ENCODE measurements around the gene H2AZ2.

The H2AZ2 gene

DNA sequence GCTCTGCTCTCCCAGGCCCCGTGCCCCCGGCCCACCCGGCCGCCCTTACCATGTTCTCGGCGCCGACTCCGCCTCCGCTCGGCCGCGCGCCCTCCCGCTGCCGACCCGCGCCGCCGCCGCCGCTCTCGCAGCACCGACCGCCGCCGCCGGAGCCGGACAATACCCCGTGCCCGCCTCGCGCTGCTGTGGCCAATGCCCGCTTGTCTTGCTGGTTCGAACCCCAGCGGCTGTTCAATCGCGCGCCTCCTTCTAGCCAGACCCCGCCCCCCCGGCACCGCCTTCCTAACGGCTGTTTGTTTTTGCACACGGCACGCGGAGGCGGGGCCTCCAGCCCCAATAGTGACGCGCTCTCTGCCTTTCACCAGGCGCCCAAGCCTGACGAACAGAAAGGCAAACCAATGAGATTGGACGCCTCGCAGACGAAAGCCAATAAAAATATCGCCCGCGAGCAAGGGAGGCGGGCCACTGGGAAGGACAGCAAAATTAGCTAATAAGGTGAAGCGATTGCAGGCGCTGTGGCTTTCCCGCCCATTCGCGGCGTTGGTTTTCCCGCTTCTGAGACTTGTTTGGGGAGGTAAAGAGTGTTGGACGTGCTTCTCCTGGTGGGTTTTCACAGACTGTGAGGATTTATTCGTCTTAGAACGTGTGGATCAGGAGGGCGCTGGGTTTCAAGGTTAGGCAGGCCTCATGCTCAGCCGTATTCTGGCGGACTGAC, at the start of gene H2AZ2:
Gene H2AZ2 (minus strand): TSS at position 168 of the 715 bp plus-strand sequence. CDS start 116 bp downstream, at position 52.
- Histone ChIP-seq H3K4me3 (replicated peaks; ENCODE audit: low read depth, low read length) (peak within 1 kb of the TSS; percentile 91), H3K27me3 (replicated peaks; ENCODE audit: control insufficient read depth, insufficient read depth, low read length) (no peaks in the 10 kb centered on the region), H3K36me3 (ENCODE audit: control insufficient read depth, insufficient read depth, low read length) (no peaks in the 10 kb centered on the region)
- DNase-seq (ENCODE audit: extremely low read depth, insufficient read length): peak; percentile 99
- TF ChIP-seq, protein P1, sequence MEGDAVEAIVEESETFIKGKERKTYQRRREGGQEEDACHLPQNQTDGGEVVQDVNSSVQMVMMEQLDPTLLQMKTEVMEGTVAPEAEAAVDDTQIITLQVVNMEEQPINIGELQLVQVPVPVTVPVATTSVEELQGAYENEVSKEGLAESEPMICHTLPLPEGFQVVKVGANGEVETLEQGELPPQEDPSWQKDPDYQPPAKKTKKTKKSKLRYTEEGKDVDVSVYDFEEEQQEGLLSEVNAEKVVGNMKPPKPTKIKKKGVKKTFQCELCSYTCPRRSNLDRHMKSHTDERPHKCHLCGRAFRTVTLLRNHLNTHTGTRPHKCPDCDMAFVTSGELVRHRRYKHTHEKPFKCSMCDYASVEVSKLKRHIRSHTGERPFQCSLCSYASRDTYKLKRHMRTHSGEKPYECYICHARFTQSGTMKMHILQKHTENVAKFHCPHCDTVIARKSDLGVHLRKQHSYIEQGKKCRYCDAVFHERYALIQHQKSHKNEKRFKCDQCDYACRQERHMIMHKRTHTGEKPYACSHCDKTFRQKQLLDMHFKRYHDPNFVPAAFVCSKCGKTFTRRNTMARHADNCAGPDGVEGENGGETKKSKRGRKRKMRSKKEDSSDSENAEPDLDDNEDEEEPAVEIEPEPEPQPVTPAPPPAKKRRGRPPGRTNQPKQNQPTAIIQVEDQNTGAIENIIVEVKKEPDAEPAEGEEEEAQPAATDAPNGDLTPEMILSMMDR (IDR thresholded peaks at IDR 0.05; ENCODE audit: insufficient read depth, low read length, poor library complexity, severe bottlenecking): no peak

DNA sequence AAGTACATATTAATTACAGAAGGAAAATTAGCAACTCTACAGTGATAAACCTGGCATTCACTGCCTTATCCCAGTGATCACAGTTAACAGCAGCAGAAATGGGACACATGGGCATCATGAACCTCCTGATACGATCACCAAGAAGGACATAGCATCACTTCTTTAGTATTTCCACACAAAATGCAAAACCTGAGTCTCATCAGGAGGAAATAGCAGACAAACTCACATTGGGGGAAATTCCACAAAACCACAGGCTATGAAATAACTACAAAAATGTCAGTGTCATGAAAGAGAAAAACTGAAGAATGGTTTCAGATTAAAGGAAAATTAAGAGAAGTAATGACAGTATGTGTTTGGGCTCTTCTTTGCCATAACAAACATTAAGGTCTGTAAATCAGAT, 49.4 kb upstream of the H2AZ2 start:
- Histone ChIP-seq H3K4me3 (replicated peaks; ENCODE audit: low read depth, low read length) (no peak overlapping the region), H3K36me3 (ENCODE audit: control insufficient read depth, insufficient read depth, low read length) (no peaks in the 10 kb centered on the region), H3K27me3 (replicated peaks; ENCODE audit: control insufficient read depth, insufficient read depth, low read length) (no peaks in the 10 kb centered on the region)
- DNase-seq (ENCODE audit: extremely low read depth, insufficient read length): no peak
- TF ChIP-seq, protein P1 (IDR thresholded peaks at IDR 0.05; ENCODE audit: insufficient read depth, low read length, poor library complexity, severe bottlenecking): no peak

DNA sequence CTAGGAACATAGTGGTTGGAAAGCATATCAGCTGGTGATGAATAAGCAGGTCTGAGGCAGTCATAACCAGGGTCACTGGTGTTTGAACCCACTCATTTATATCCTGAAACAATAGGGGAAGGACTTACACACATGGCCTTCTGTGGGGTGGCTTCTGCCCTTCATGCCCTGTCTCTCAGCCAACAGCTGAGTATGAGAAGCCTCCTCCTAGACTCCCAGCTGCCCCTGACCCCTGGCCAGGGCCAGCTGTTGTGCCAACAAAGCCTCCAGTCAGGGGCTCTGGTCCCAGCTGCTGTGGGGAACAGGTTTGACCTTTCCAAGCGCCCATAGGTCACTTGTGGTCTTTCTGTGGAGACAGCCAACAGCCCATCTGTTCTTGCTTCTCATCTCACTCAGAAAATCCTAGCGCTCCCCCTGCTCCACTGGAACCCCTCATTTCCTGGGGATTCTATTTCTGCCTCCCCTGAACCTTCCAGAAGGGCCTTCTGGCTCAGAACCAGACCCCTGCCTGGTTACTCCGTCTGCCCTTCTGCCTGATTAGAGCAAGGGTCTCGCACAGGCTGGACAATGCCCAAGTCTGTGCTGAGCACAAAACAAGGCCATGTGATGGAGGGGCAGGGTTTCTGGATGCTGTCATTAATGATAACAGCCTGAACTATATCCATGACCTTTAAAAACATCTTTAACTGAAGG, 47.1 kb upstream of the H2AZ2 start:
- no peaks in the 10 kb centered on the region for H3K27me3 ChIP-seq (replicated peaks; ENCODE audit: control insufficient read depth, insufficient read depth, low read length)
- no peaks in the 10 kb centered on the region for H3K36me3 ChIP-seq (ENCODE audit: control insufficient read depth, insufficient read depth, low read length)
- TF ChIP-seq, protein P1 (IDR thresholded peaks at IDR 0.05; ENCODE audit: insufficient read depth, low read length, poor library complexity, severe bottlenecking): no peak
- no peak for DNase-seq (ENCODE audit: extremely low read depth, insufficient read length)
- H3K4me3 ChIP-seq (replicated peaks; ENCODE audit: low read depth, low read length): no peak overlapping the region

DNA sequence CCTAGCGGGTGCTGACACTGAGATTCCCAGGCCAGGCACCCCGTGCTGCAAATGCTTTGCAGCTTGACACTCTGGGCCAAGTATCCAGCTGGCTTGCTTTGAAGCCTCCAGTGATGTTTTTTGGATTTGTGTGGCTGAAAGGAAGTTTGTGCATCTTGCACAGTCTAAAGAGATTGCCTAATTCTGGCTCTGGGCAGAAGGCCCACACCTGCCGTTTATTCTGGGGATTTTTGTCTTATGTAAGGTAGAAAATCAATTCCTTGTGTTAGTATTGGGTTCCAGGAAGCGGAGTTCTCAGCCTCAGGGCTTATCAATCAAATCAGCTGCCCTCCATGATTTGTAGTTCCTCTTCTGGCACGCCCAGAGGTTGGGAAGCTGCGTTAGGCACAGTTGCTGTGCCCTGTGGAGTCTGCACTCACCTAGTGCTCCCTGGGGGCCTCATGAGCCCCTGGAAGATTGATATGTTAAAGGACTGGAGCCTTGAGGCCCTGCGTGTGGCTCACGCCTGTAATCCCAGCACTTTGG, 45.9 kb upstream of the H2AZ2 start:
- no peak for DNase-seq (ENCODE audit: extremely low read depth, insufficient read length)
- H3K27me3 ChIP-seq (replicated peaks; ENCODE audit: control insufficient read depth, insufficient read depth, low read length): no peaks in the 10 kb centered on the region
- no peak overlapping the region for H3K4me3 ChIP-seq (replicated peaks; ENCODE audit: low read depth, low read length)
- TF ChIP-seq, protein P1 (IDR thresholded peaks at IDR 0.05; ENCODE audit: insufficient read depth, low read length, poor library complexity, severe bottlenecking): no peak
- H3K36me3 ChIP-seq (ENCODE audit: control insufficient read depth, insufficient read depth, low read length): no peaks in the 10 kb centered on the region

DNA sequence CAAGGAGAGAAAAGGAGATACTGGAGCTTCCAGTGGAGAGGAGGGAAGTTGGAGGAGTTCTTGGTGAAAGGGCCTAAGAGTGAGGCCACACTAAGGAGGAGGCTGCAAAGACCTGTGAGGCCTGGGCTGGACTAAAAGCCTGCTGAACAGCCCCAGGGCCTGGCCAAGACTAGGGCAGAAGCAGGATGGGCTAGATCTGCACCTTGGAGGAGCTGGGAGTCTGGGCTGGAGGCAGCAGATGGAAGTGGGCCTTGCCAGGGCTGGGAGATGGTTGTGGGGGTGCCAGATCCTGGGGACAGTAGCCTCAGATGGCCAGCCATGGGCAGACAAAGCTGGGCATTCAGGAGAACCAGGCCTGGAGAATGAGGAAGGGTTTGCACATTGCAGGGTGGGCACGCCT, 43.9 kb upstream of the H2AZ2 start:
- H3K36me3 ChIP-seq (ENCODE audit: control insufficient read depth, insufficient read depth, low read length): no peaks in the 10 kb centered on the region
- no peak for DNase-seq (ENCODE audit: extremely low read depth, insufficient read length)
- TF ChIP-seq, protein P1 (IDR thresholded peaks at IDR 0.05; ENCODE audit: insufficient read depth, low read length, poor library complexity, severe bottlenecking): no peak
- H3K27me3 ChIP-seq (replicated peaks; ENCODE audit: control insufficient read depth, insufficient read depth, low read length): no peaks in the 10 kb centered on the region
- no peak overlapping the region for H3K4me3 ChIP-seq (replicated peaks; ENCODE audit: low read depth, low read length)
